GM23338 (cell line): ENCODE measurements around the gene PALMD.

Source experiments
- CTCF ChIP-seq, 2 experiments: fragments of 200-600 bp in 1 of 2; sonication (generic) in 1 of 2; conservative IDR thresholded peaks; 2 replicates each; pipeline versions ENCODE4 v1.5.1 to v1.6.1; 2016 to 2017; ENCODE audit warnings: antibody characterized with exemption in 2 of 2, low read depth in 2 of 2, mild to moderate bottlenecking in 2 of 2, moderate library complexity in 1 of 2
- EZH2 ChIP-seq: fragments of 200-600 bp; sonication (generic); IDR thresholded peaks from one replicate; pipeline ENCODE4 v1.8.0; 2017; ENCODE audit warnings: antibody characterized with exemption, mild to moderate bottlenecking, low read depth; ENCODE audit not compliant: unreplicated experiment
- POLR2AphosphoS5 ChIP-seq: IDR thresholded peaks from 2 replicates; pipeline ENCODE4 v1.6.1; 2016; ENCODE audit warnings: antibody characterized with exemption, low read depth
- REST ChIP-seq: IDR thresholded peaks from one replicate; pipeline ENCODE4 v1.6.1; 2018; ENCODE audit warnings: antibody characterized with exemption; ENCODE audit not compliant: unreplicated experiment

- TF ChIP-seq CTCF (conservative IDR thresholded peaks at IDR 0.05; ENCODE audit: low read depth in 2 of 2) (no peak), EZH2 (no peak), REST (no peak), POLR2AphosphoS5 (no peak)
Measured at GRCh38 chr1:99691175-99691574, 45.3 kb downstream of the PALMD start.
